Measurements from ENCODE around the gene PI4KA.
"Not testable (repeated sequence)": the region's sequence is repeated elsewhere in the genome, so short reads cannot be mapped to it uniquely, and the experiment has no call there.

Gene PI4KA

GRCh38 chr22:20694256-20694655, 164.4 kb downstream of the PI4KA start:
- DNase-seq (ENCODE audit: low spot score) = not testable (repeated sequence)

GRCh38 chr22:20692926-20693325, 165.7 kb downstream of the PI4KA start:
- DNase-seq (ENCODE audit: low spot score) = not testable (repeated sequence)

- DNase-seq (ENCODE audit: low spot score) = not testable (repeated sequence)
Observed at GRCh38 chr22:20690586-20691317, 167.9 kb downstream of the PI4KA start.

GRCh38 chr22:20687356-20688172, 171.0 kb downstream of the PI4KA start:
- DNase-seq (ENCODE audit: low spot score) = not testable (repeated sequence)

GRCh38 chr22:20685764-20686163, 172.8 kb downstream of the PI4KA start:
- not testable (repeated sequence) for DNase-seq (ENCODE audit: low spot score)

GRCh38 chr22:20678792-20679435, 179.7 kb downstream of the PI4KA start:
- not testable (repeated sequence) for DNase-seq (ENCODE audit: low spot score)

GRCh38 chr22:20677684-20678242, 180.8 kb downstream of the PI4KA start:
- no peak for DNase-seq (ENCODE audit: low spot score)

GRCh38 chr22:20675613-20676012, 183.0 kb downstream of the PI4KA start:
- DNase-seq (ENCODE audit: low spot score) = not testable (repeated sequence)

- DNase-seq (ENCODE audit: low spot score) = no peak
Observed at GRCh38 chr22:20674998-20675397, 183.6 kb downstream of the PI4KA start.

GRCh38 chr22:20673295-20674195, 185.1 kb downstream of the PI4KA start:
- no peak for DNase-seq (ENCODE audit: low spot score)

- no peak for DNase-seq (ENCODE audit: low spot score)
Observed at GRCh38 chr22:20672732-20673131, 185.9 kb downstream of the PI4KA start.

GRCh38 chr22:20672082-20672424, 186.6 kb downstream of the PI4KA start:
- no peak for DNase-seq (ENCODE audit: low spot score)

- DNase-seq (ENCODE audit: low spot score) = no peak
Observed at GRCh38 chr22:20671409-20672081, 187.1 kb downstream of the PI4KA start.

GRCh38 chr22:20670457-20671261, 188.0 kb downstream of the PI4KA start:
- DNase-seq (ENCODE audit: low spot score) = not testable (repeated sequence)

- not testable (repeated sequence) for DNase-seq (ENCODE audit: low spot score)
Observed at GRCh38 chr22:20669884-20670283, 188.7 kb downstream of the PI4KA start.

- DNase-seq (ENCODE audit: low spot score) = not testable (repeated sequence)
Observed at GRCh38 chr22:20669471-20669870, 189.1 kb downstream of the PI4KA start.

- not testable (repeated sequence) for DNase-seq (ENCODE audit: low spot score)
Observed at GRCh38 chr22:20668769-20669168, 189.8 kb downstream of the PI4KA start.

GRCh38 chr22:20668226-20668625, 190.4 kb downstream of the PI4KA start:
- DNase-seq (ENCODE audit: low spot score) = not testable (repeated sequence)

- not testable (repeated sequence) for DNase-seq (ENCODE audit: low spot score)
Observed at GRCh38 chr22:20667548-20667947, 191.1 kb downstream of the PI4KA start.

GRCh38 chr22:20666560-20666959, 192.1 kb downstream of the PI4KA start:
- DNase-seq (ENCODE audit: low spot score) = no peak
